Loucy (cell line): ENCODE results near the gene PON1.

Source experiments
- H2AFZ ChIP-seq: fragments of 200-600 bp; sonication (generic); 2 replicates; pipeline ENCODE4 v1.6.0; 2016; ENCODE audit warnings: antibody characterized with exemption, mild to moderate bottlenecking, low read length, moderate library complexity
- H3F3A ChIP-seq: fragments of 200-600 bp; 2 replicates; pipeline ENCODE4 v1.6.0; 2016; ENCODE audit warnings: antibody characterized with exemption, low read depth, mild to moderate bottlenecking
- H3K27me3 ChIP-seq: fragments of 200-600 bp; sonication (generic); 2 replicates; pipeline ENCODE4 v1.6.1; 2014; ENCODE audit warnings: low read length, mild to moderate bottlenecking; ENCODE audit not compliant: insufficient read depth, poor library complexity, severe bottlenecking
- H3K36me3 ChIP-seq: fragments of 200-600 bp; sonication (generic); 2 replicates; pipeline ENCODE4 v1.6.1; 2016; ENCODE audit warnings: low read length; ENCODE audit not compliant: insufficient read depth
- H3K4me1 ChIP-seq: fragments of 200-600 bp; sonication (generic); 2 replicates; pipeline ENCODE4 v1.5.1; 2014; ENCODE audit warnings: low read length, mild to moderate bottlenecking; ENCODE audit not compliant: insufficient read depth, poor library complexity, severe bottlenecking
- H3K4me2 ChIP-seq: fragments of 200-600 bp; sonication (generic); 2 replicates; pipeline ENCODE4 v1.6.0; 2014; ENCODE audit warnings: antibody characterized with exemption, low read length, low read depth, mild to moderate bottlenecking; ENCODE audit not compliant: poor library complexity, severe bottlenecking
- H3K4me3 ChIP-seq: fragments of 200-600 bp; sonication (generic); 2 replicates; pipeline ENCODE4 v1.5.1; 2014; ENCODE audit warnings: low read length, mild to moderate bottlenecking, mixed read lengths; ENCODE audit not compliant: poor library complexity, severe bottlenecking
- H3K79me2 ChIP-seq: fragments of 200-600 bp; sonication (generic); 2 replicates; pipeline ENCODE4 v1.6.1; 2014; ENCODE audit warnings: low read length; ENCODE audit not compliant: insufficient read depth
- H3K9ac ChIP-seq: fragments of 200-600 bp; sonication (generic); 2 replicates; pipeline ENCODE4 v1.6.0; 2014; ENCODE audit warnings: mild to moderate bottlenecking, low read depth, low read length, moderate library complexity; ENCODE audit not compliant: poor library complexity, severe bottlenecking
- H3K9me2 ChIP-seq: fragments of 200-600 bp; sonication (generic); replicated peaks from 2 replicates; pipeline ENCODE4 v1.6.1; 2016; ENCODE audit warnings: low read depth, low read length, mixed read lengths
- H3K9me3 ChIP-seq: fragments of 200-600 bp; sonication (generic); 2 replicates; pipeline ENCODE4 v1.6.1; 2014; ENCODE audit warnings: mild to moderate bottlenecking, antibody characterized with exemption, low read length, low read depth; ENCODE audit not compliant: insufficient read depth
- H4K20me1 ChIP-seq: fragments of 200-600 bp; sonication (generic); 2 replicates; pipeline ENCODE4 v1.6.0; 2014; ENCODE audit warnings: antibody characterized with exemption, low read length, mild to moderate bottlenecking; ENCODE audit not compliant: insufficient read depth, poor library complexity, severe bottlenecking
- CTCF ChIP-seq: fragments of 200-600 bp; sonication (generic); conservative IDR thresholded peaks from 2 replicates; pipeline ENCODE4 v1.5.1; 2014; ENCODE audit warnings: mild to moderate bottlenecking, antibody characterized with exemption, low read length
- EZH2phosphoT487 ChIP-seq: fragments of 200-600 bp; IDR thresholded peaks from 2 replicates; pipeline ENCODE4 v1.6.1; 2018; ENCODE audit warnings: antibody characterized with exemption, mild to moderate bottlenecking, moderate library complexity, borderline replicate concordance

The PON1 gene

GRCh38 chr7:95269640-95270039, 54.7 kb downstream of the PON1 start:
- no peak overlapping the region for H3K4me3 ChIP-seq
- no peak overlapping the region for H3K9ac ChIP-seq
- H3K36me3 ChIP-seq, result no peaks in the 10 kb centered on the region
- H4K20me1 ChIP-seq, result no peaks in the 10 kb centered on the region
- H3K4me2 ChIP-seq, result no peak overlapping the region
- H3K79me2 ChIP-seq, result no peaks in the 10 kb centered on the region
- H3K27me3 ChIP-seq, result no peaks in the 10 kb centered on the region
- TF ChIP-seq EZH2phosphoT487, result no peak
- no peak for TF ChIP-seq CTCF
- H3F3A ChIP-seq, result no peaks in the 10 kb centered on the region
- H3K9me3 ChIP-seq, result no peaks in the 10 kb centered on the region
- H3K9me2 ChIP-seq, result no peaks in the 10 kb centered on the region
- no peaks in the 10 kb centered on the region for H3K4me1 ChIP-seq
- H2AFZ ChIP-seq, result no peak overlapping the region

- Histone ChIP-seq H3K9ac (no peak overlapping the region), H3K4me2 (no peak overlapping the region), H3K27me3 (no peaks in the 10 kb centered on the region), H2AFZ (no peak overlapping the region), H3K4me3 (no peak overlapping the region), H3K9me3 (no peaks in the 10 kb centered on the region), H3F3A (no peaks in the 10 kb centered on the region), H3K4me1 (no peaks in the 10 kb centered on the region), H3K79me2 (no peaks in the 10 kb centered on the region), H3K9me2 (no peaks in the 10 kb centered on the region), H4K20me1 (no peaks in the 10 kb centered on the region), H3K36me3 (no peaks in the 10 kb centered on the region)
- TF ChIP-seq EZH2phosphoT487, result no peak
- TF ChIP-seq CTCF, result no peak
Observed at GRCh38 chr7:95267754-95268153, 56.6 kb downstream of the PON1 start.

- H2AFZ ChIP-seq, result no peak overlapping the region
- TF ChIP-seq CTCF, result no peak
- no peak for TF ChIP-seq EZH2phosphoT487
- no peak overlapping the region for H3K4me3 ChIP-seq
- no peaks in the 10 kb centered on the region for H3K9me2 ChIP-seq
- no peaks in the 10 kb centered on the region for H3K36me3 ChIP-seq
- H3K4me2 ChIP-seq, result no peak overlapping the region
- no peaks in the 10 kb centered on the region for H3K79me2 ChIP-seq
- H3F3A ChIP-seq, result no peaks in the 10 kb centered on the region
- no peaks in the 10 kb centered on the region for H3K4me1 ChIP-seq
- no peaks in the 10 kb centered on the region for H4K20me1 ChIP-seq
- no peaks in the 10 kb centered on the region for H3K27me3 ChIP-seq
- no peak overlapping the region for H3K9ac ChIP-seq
- H3K9me3 ChIP-seq, result no peaks in the 10 kb centered on the region
Observed at GRCh38 chr7:95265634-95266033, 58.7 kb downstream of the PON1 start.
